Esophagus squamous epithelium (tissue), 4 donors: ENCODE data around the gene COG5.

Experiments
- POLR2A ChIP-seq, 4 donors: fragments of 450-650 bp; IDR thresholded peaks; one replicate each; pipeline ENCODE4 v1.6.1; 2017; ENCODE audit warnings: antibody characterized with exemption in 4 of 4, mild to moderate bottlenecking in 4 of 4, moderate library complexity in 3 of 4
- TF ChIP-seq, protein P1 (sequence below), 6 experiments: fragments of 450-650 bp in 4 of 6; fragments of 200-600 bp in 2 of 6; sonication (generic) in 2 of 6; IDR thresholded peaks; one replicate each; pipeline ENCODE4 v1.5.1; 2016 to 2019; ENCODE audit warnings: antibody characterized with exemption in 6 of 6, mild to moderate bottlenecking in 4 of 6, moderate library complexity in 4 of 6

DNA sequence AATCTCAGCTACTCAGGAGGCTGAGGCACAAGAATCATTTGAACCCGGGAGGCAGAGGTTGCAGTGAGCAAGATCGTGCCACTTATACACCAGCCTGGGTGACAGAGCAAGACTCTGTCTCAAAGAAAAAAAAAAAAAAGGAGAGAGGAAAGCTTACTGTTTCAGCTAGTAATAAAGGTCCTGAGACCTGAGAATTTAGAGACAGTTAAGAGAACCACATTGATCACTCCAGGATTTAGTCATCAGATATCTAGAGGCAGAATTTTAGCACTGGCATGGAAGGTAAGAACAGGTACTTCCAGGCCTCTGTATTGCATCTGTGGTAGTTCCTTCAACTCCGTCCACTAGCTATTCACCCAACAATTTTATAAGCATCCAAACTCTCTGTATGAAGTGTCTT is 7.8 kb downstream of the COG5 start:
- TF ChIP-seq, protein P1, sequence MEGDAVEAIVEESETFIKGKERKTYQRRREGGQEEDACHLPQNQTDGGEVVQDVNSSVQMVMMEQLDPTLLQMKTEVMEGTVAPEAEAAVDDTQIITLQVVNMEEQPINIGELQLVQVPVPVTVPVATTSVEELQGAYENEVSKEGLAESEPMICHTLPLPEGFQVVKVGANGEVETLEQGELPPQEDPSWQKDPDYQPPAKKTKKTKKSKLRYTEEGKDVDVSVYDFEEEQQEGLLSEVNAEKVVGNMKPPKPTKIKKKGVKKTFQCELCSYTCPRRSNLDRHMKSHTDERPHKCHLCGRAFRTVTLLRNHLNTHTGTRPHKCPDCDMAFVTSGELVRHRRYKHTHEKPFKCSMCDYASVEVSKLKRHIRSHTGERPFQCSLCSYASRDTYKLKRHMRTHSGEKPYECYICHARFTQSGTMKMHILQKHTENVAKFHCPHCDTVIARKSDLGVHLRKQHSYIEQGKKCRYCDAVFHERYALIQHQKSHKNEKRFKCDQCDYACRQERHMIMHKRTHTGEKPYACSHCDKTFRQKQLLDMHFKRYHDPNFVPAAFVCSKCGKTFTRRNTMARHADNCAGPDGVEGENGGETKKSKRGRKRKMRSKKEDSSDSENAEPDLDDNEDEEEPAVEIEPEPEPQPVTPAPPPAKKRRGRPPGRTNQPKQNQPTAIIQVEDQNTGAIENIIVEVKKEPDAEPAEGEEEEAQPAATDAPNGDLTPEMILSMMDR (IDR thresholded peaks at IDR 0.05): no peak
- no peak for TF ChIP-seq POLR2A (IDR thresholded peaks at IDR 0.05)
